HepG2 (cell line): Measurements from ENCODE around the gene MATK. TPM values are rescaled to one million over a fixed set of nuclear protein-coding genes. Genes with fewer than 3 reads are reported as not detected.

ENCODE experiments used
- CBX1 ChIP-seq: IDR thresholded peaks from one replicate; pipeline ENCODE4 v1.6.1; 2016; ENCODE audit warnings: antibody characterized with exemption, low read depth
- ETS1 ChIP-seq: sonication (generic); formaldehyde crosslinking; IDR thresholded peaks from 2 replicates; pipeline ENCODE4 v1.4.0; 2020; ENCODE audit warnings: missing genetic modification reagents
- GABPA ChIP-seq, 2 experiments: IDR thresholded peaks; 2 replicates each; pipeline ENCODE4 v1.6.1; 2011 to 2016; ENCODE audit warnings: low read depth in 2 of 2, low read length in 1 of 2, missing biosample characterization in 1 of 2, missing genetic modification characterization in 1 of 2
- LCORL ChIP-seq, 2 experiments: fragments of 450-650 bp in 1 of 2; sonication (generic) in 1 of 2; formaldehyde crosslinking in 1 of 2; IDR thresholded peaks; 2 replicates each; pipeline versions ENCODE4 v1.5.0 to v1.6.1; 2017 to 2020; ENCODE audit warnings: antibody characterized with exemption in 1 of 2, missing genetic modification reagents in 1 of 2
- MTF1 ChIP-seq: sonication (generic); formaldehyde crosslinking; IDR thresholded peaks from 2 replicates; pipeline ENCODE4 v1.5.0; 2020; ENCODE audit warnings: missing genetic modification reagents
- POLR2A ChIP-seq, 2 experiments: IDR thresholded peaks; 2 replicates each; pipeline ENCODE4 v1.6.1; 2011; ENCODE audit warnings: low read depth in 2 of 2, low read length in 2 of 2, mild to moderate bottlenecking in 1 of 2, moderate library complexity in 1 of 2; ENCODE audit not compliant: insufficient read depth in 1 of 2
- PRPF4 ChIP-seq: fragments of 200-400 bp; formaldehyde crosslinking; IDR thresholded peaks from 2 replicates; pipeline ENCODE4 v1.6.1; 2016; ENCODE audit warnings: low read length, low read depth; ENCODE audit not compliant: poor library complexity, severe bottlenecking
- RFX5 ChIP-seq: IDR thresholded peaks from 2 replicates; pipeline ENCODE4 v1.6.1; 2011; ENCODE audit warnings: low read depth, low read length, improper control_type of control experiment
- SAP130 ChIP-seq: IDR thresholded peaks from 2 replicates; pipeline ENCODE4 v1.6.1; 2016; ENCODE audit warnings: low read depth
- SKI ChIP-seq: fragments of 450-650 bp; IDR thresholded peaks from one replicate; pipeline ENCODE4 v1.6.1; 2018; ENCODE audit warnings: mild to moderate bottlenecking; ENCODE audit not compliant: partially characterized antibody
- SUZ12 ChIP-seq: fragments of 150-350 bp; IDR thresholded peaks from 2 replicates; pipeline ENCODE4 v1.6.1; 2014; ENCODE audit warnings: low read depth, low read length
- TARDBP ChIP-seq: sonication (generic); formaldehyde crosslinking; IDR thresholded peaks from 2 replicates; pipeline ENCODE4 v1.8.0; 2022; ENCODE audit warnings: mild to moderate bottlenecking, missing genetic modification reagents
- U2AF1 ChIP-seq: fragments of 200-400 bp; formaldehyde crosslinking; optimal IDR thresholded peaks from 2 replicates; pipeline ENCODE3; 2017; ENCODE audit warnings: mild to moderate bottlenecking, low read depth, low read length
- ZBTB10 ChIP-seq: sonication (generic); formaldehyde crosslinking; IDR thresholded peaks from 2 replicates; pipeline ENCODE4 v1.4.0; 2020; ENCODE audit warnings: missing genetic modification reagents, borderline replicate concordance
- ZBTB43 ChIP-seq: sonication (generic); formaldehyde crosslinking; conservative IDR thresholded peaks from 2 replicates; pipeline ENCODE4 v1.4.0; 2020; ENCODE audit warnings: missing genetic modification reagents
- ZBTB7B ChIP-seq: sonication (generic); formaldehyde crosslinking; IDR thresholded peaks from 2 replicates; pipeline ENCODE4 v1.4.0; 2020; ENCODE audit warnings: missing genetic modification reagents
- ZKSCAN8 ChIP-seq: IDR thresholded peaks from 2 replicates; pipeline ENCODE4 v1.6.1; 2016; ENCODE audit warnings: borderline replicate concordance, missing genetic modification reagents, missing compliant biosample characterization
- ZNF225 ChIP-seq: sonication (generic); formaldehyde crosslinking; IDR thresholded peaks from 2 replicates; pipeline ENCODE4 v1.4.0; 2020; ENCODE audit warnings: mild to moderate bottlenecking, missing genetic modification reagents
- ZNF234 ChIP-seq: sonication (generic); formaldehyde crosslinking; conservative IDR thresholded peaks from 2 replicates; pipeline ENCODE4 v1.5.1; 2020; ENCODE audit warnings: mild to moderate bottlenecking, missing genetic modification reagents
- ZNF800 ChIP-seq: sonication (generic); formaldehyde crosslinking; IDR thresholded peaks from 2 replicates; pipeline ENCODE4 v1.4.0; 2020; ENCODE audit warnings: missing genetic modification reagents
- polyA plus RNA-seq, 8 experiments: library from polyadenylated mRNA; depleted of rRNA in 3 of 8; stranded (reverse) in 7 of 8; unstranded in 1 of 8; fragments of >200 nt; fragmentation: Illumina TruSeq in 4 of 8; extraction: Trizol in 4 of 8; gene quantifications; 2 replicates each; pipeline versions ENCODE4 v1.2.1 to v1.2.3, GENCODE V29; 2011 to 2016; ENCODE audit warnings: low read depth in 4 of 8, missing spikeins in 1 of 8, mixed read lengths in 1 of 8; ENCODE audit not compliant: insufficient read depth in 1 of 8
- total RNA-seq, 5 experiments: library from RNA; depleted of rRNA; stranded (reverse); fragments of >200 nt; fragmentation: Illumina TruSeq; extraction: Trizol; gene quantifications; 2 replicates each; pipeline ENCODE4 v1.2.3, GENCODE V29; 2016; ENCODE audit warnings: low read depth in 1 of 5

Gene MATK
- total and polyA plus RNA-seq, 2 of the 13 experiments (the other 11 are each of a cell fraction or from before 2014, with no cell fraction given), result 0.09 TPM; not detected in 1

GRCh38 chr19:3761382-3762129 is 24.6 kb downstream of the MATK start, which contains the start of gene APBA3 (continued):
- TF ChIP-seq RFX5 (0 out of 2 replicates have a peak, but pooled peaks have one; percentile 34), ZKSCAN8 (CRISPR knock-in tag) (peak; percentile 31; the same call in 1 of the 2 replicates), ETS1 (CRISPR knock-in tag) (no peak; the same call in 1 of the 2 replicates), ZNF234 (CRISPR knock-in tag) (peak; percentile 76; the same call in 1 of the 2 replicates), ZBTB7B (CRISPR knock-in tag) (peak; percentile 73; the same call in 1 of the 2 replicates), ZBTB43 (CRISPR knock-in tag) (no peak), LCORL (IDR thresholded peaks at IDR 0.05) (no peak), LCORL (CRISPR knock-in tag; IDR thresholded peaks at IDR 0.05) (peak; percentile 57), POLR2A (IDR thresholded peaks at IDR 0.05; ENCODE audit: insufficient read depth in 1 of 2, low read depth in 2 of 2, low read length in 2 of 2) (peak; percentile 48 to 84), ZBTB10 (CRISPR knock-in tag) (no peak), ZNF800 (0 out of 2 replicates have a peak, but pooled peaks have one; percentile 29), TARDBP (CRISPR knock-in tag) (peak; percentile 88), ZNF225 (CRISPR knock-in tag) (peak; percentile 68; the same call in 1 of the 2 replicates), SUZ12 (peak; percentile 91), CBX1 (no peak), GABPA (IDR thresholded peaks at IDR 0.05; ENCODE audit: low read depth, low read length) (peak; percentile 67), GABPA (CRISPR knock-in tag; IDR thresholded peaks at IDR 0.05; ENCODE audit: low read depth) (peak; percentile 92), SAP130 (CRISPR knock-in tag) (peak; percentile 84), SKI (peak; percentile 35), MTF1 (CRISPR knock-in tag) (no peak), U2AF1 (peak; percentile 58), PRPF4 (peak; percentile 33)
